HG03442 (cell line): ENCODE results near the gene FMNL3.
"Not testable (repeated sequence)": the region's sequence is repeated elsewhere in the genome, so short reads cannot be mapped to it uniquely, and the experiment has no call there.

Experiments
- ATAC-seq: cut with Tn5 transposase; IDR thresholded peaks from one replicate; pipeline ENCODE4 v1.9.1; 2021; ENCODE audit warnings: mild to moderate bottlenecking, moderate library complexity; ENCODE audit not compliant: unreplicated experiment

FMNL3 gene

GRCh38 chr12:49635036-49635435 lies 72.2 kb downstream of the FMNL3 start:
- no peak for ATAC-seq

- ATAC-seq, result no peak
Measured at GRCh38 chr12:49633703-49634345, 73.4 kb downstream of the FMNL3 start.

GRCh38 chr12:49632986-49633702 lies 74.1 kb downstream of the FMNL3 start:
- ATAC-seq, result no peak

- ATAC-seq, result no peak
Measured at GRCh38 chr12:49632401-49632800, 74.8 kb downstream of the FMNL3 start.

GRCh38 chr12:49631336-49631907 lies 75.8 kb downstream of the FMNL3 start:
- ATAC-seq, result no peak

GRCh38 chr12:49627752-49628360 lies 79.3 kb downstream of the FMNL3 start:
- ATAC-seq, result no peak

GRCh38 chr12:49626836-49627235 lies 80.4 kb downstream of the FMNL3 start:
- ATAC-seq, result no peak

GRCh38 chr12:49626169-49626835 lies 80.9 kb downstream of the FMNL3 start:
- ATAC-seq, result no peak

GRCh38 chr12:49624921-49625577 lies 82.2 kb downstream of the FMNL3 start:
- ATAC-seq, result no peak

GRCh38 chr12:49623142-49623904 lies 83.9 kb downstream of the FMNL3 start, which contains the start of gene PRPF40B:
Gene PRPF40B (plus strand): TSS chr12:49623561. CDS start chr12:49623591, 30 bp downstream.
- ATAC-seq, result peak; percentile 71

- ATAC-seq, result peak; percentile 17
Measured at GRCh38 chr12:49622501-49623141, 84.6 kb downstream of the FMNL3 start.

- ATAC-seq, result no peak
Measured at GRCh38 chr12:49621651-49622500, 85.3 kb downstream of the FMNL3 start.

- no peak for ATAC-seq
Measured at GRCh38 chr12:49619286-49619685, 87.9 kb downstream of the FMNL3 start.

GRCh38 chr12:49618576-49618975 lies 88.6 kb downstream of the FMNL3 start:
- no peak for ATAC-seq

GRCh38 chr12:49616533-49617219 lies 90.5 kb downstream of the FMNL3 start:
- no peak for ATAC-seq

- ATAC-seq, result no peak
Measured at GRCh38 chr12:49615725-49616124, 91.5 kb downstream of the FMNL3 start.

- no peak for ATAC-seq
Measured at GRCh38 chr12:49612210-49612609, 95.0 kb downstream of the FMNL3 start.

- not testable (repeated sequence) for ATAC-seq
Measured at GRCh38 chr12:49610785-49611184, 96.4 kb downstream of the FMNL3 start.
